GM10248 (cell line): ENCODE data around the gene DNAAF5.

Source experiments
- CTCF ChIA-PET: fragments of 300-600 bp; sonication (Branson Sonifier 250); formaldehyde crosslinking; extraction: SDS; loops from one replicate; lab custom pipeline; 2021; ENCODE audit warnings: antibody characterized with exemption; lab: Yijun Ruan, JAX
- POLR2A ChIA-PET: fragments of 350-650 bp; sonication (Branson Sonifier 250); formaldehyde crosslinking; extraction: SDS; loops from one replicate; lab custom pipeline; 2020; ENCODE audit warnings: antibody characterized with exemption; lab: Yijun Ruan, JAX
- DNase-seq: peaks from one replicate; pipeline ENCODE4 v3.0.0; 2012; ENCODE audit errors: extremely low spot score
- TF ChIP-seq, protein P1 (sequence below): IDR thresholded peaks from 2 replicates; pipeline ENCODE4 v1.5.1; 2012; ENCODE audit warnings: mild to moderate bottlenecking, low read depth; ENCODE audit errors: extremely low read depth, missing control alignments, control extremely low read depth

Gene DNAAF5

DNA sequence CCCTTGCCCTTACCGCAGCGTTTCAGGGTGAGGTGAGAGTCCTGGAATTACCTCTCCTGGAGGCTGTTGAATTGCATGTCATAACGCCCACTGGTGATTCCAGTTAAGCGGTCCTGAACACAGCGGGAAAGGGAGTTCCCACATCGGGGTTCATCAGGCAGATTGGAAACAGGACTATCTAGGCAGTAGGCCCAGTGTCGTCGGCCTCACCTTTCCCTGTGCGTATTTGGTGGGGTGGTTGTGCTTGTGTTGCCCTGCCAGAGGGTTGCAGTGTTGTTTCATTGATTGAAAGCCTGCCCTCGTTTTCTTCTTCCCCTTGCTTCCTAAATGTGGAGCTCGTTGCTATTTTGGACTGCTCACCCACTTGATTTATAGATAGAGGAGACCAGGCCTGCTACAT, 95.2 kb downstream of the DNAAF5 start:
- TF ChIP-seq, protein P1, sequence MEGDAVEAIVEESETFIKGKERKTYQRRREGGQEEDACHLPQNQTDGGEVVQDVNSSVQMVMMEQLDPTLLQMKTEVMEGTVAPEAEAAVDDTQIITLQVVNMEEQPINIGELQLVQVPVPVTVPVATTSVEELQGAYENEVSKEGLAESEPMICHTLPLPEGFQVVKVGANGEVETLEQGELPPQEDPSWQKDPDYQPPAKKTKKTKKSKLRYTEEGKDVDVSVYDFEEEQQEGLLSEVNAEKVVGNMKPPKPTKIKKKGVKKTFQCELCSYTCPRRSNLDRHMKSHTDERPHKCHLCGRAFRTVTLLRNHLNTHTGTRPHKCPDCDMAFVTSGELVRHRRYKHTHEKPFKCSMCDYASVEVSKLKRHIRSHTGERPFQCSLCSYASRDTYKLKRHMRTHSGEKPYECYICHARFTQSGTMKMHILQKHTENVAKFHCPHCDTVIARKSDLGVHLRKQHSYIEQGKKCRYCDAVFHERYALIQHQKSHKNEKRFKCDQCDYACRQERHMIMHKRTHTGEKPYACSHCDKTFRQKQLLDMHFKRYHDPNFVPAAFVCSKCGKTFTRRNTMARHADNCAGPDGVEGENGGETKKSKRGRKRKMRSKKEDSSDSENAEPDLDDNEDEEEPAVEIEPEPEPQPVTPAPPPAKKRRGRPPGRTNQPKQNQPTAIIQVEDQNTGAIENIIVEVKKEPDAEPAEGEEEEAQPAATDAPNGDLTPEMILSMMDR = no peak
- POLR2A ChIA-PET = no interaction called here
- CTCF ChIA-PET = interaction anchor here (0.6 kb wide), 1 partner anchor 321 kb away, joined by 3 read pairs; no protein-coding TSS in a partner anchor
- no peak for DNase-seq

DNA sequence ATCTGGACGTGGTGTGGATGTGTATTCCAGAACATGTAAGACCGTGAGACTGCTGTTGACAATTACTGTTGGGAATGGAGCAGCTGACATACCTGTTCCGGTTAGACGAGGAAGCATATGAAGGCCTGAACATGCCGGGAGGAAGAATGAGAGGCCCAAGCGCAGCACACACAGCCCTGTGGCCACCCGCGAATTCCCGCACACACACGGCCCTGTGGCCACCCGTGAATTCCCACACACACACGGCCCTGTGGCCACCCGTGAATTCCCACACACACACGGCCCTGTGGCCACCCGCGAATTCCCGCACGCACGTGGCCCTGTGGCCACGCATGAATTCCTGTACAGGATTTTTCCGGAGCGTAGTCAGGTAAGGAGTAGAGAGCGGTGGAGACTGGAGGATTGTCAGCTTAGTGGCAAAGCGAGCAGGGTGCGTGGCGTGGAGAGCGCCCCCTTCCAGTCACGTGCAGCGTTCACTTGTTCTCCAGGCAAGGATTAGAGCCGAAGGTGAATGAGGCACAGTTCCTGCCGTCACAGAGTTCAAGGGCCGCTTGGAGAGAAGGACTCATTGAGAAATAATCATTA, 96.3 kb downstream of the DNAAF5 start:
- TF ChIP-seq, protein P1 = no peak
- POLR2A ChIA-PET = interaction anchor here (0.8 kb wide), 1 partner anchor 10 kb away, joined by 3 read pairs; no protein-coding TSS in a partner anchor
- CTCF ChIA-PET = interaction anchor here (0.7 to 1.0 kb wide), 2 partner anchors 11 to 17 kb away, joined by 3 read pairs; no protein-coding TSS in a partner anchor
- no peak for DNase-seq

DNA sequence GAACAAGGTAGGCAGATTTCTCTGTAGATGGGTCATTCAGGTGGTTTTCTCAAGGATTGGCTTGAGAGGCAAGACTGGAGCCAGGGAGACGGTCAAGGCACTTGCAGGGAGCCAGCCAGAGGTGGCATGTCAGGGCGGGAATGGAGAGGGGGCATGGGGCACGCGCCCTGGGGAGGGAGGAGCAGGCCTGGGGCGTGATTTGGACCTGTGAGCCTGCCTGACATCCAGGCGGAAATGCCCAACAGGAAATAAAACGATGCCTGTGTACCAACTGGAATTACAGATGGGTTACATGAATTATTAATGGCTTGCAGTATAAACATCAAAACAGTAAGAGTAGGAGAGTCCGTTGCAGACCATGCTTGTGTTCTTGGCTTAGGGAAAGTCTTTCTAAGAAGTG, 97.2 kb downstream of the DNAAF5 start:
- DNase-seq = no peak
- POLR2A ChIA-PET = no interaction called here
- TF ChIP-seq, protein P1 = no peak
- CTCF ChIA-PET = no interaction called here

DNA sequence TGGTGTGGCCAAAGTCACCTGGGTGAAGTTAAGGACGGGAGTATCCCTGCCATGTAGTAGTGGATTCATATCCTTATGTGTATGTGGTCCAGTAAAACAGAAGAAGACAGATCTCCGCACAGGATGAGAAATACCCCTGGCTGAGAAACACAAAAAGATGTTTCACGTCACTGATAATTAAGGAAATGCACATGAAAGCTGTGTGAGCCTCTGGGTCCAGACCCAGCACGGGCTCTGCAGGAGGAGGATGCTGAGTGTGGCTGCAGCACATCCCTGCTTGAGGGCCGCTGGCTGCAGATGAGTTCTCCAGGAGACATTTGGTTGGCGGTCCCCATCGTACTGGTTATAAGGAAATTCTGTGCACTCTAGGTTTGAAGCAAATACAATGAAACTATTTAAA, 97.6 kb downstream of the DNAAF5 start:
- POLR2A ChIA-PET = interaction anchor here (0.6 kb wide), 1 partner anchor 42 kb away, joined by 6 read pairs; no protein-coding TSS in a partner anchor
- TF ChIP-seq, protein P1 = no peak
- CTCF ChIA-PET = interaction anchor here (0.9 kb wide), 1 partner anchor 11 kb away, joined by 3 read pairs; no protein-coding TSS in a partner anchor
- DNase-seq = no peak

DNA sequence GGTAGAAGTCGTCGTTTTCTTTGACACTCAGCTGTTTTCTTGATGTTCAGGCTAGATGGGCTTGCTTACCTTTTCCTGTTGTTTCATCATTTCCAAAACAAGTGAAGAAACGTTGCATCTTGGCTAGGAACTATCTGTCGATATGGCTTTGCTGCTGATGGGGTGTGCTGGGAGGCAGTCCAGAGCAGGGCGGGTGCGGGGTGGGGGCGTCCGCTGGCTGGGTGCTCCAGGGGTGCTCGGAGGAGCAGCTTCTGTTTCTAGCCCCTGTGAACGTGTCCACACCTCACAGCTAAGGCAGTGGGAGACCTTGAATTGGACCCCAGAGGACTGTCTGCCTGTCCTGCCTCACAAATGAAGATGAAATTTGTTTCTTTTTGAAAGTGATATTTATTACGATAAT, 98.2 kb downstream of the DNAAF5 start:
- TF ChIP-seq, protein P1 = no peak
- DNase-seq = no peak
- CTCF ChIA-PET = interaction anchor here (0.9 kb wide), 1 partner anchor 12 kb away, joined by 3 read pairs; no protein-coding TSS in a partner anchor
- POLR2A ChIA-PET = interaction anchor here (0.6 kb wide), 1 partner anchor 41 kb away, joined by 6 read pairs; no protein-coding TSS in a partner anchor

DNA sequence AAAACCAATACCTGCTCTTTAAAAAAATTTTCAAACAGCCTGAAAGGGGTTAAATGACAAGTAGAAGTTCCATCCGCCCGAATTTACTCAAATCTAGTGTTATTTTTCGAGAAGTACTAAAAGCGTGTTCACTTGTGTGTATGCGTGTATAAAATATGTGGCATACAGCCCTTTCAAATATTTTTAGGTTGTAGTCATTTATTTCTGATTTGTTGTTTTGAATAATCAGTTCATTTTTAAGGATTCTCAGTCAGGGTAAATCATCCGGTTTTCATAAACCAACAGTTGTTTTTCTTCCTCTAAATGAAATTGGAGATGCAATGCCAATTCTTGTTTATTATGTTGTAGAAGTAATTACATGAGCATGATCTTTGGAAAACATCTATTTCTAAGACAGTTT, 98.9 kb downstream of the DNAAF5 start:
- CTCF ChIA-PET = no interaction called here
- DNase-seq = no peak
- POLR2A ChIA-PET = no interaction called here
- TF ChIP-seq, protein P1 = no peak
